ENCODE results near the gene MCTP1.

- TF ChIP-seq POLR2AphosphoS5 (IDR thresholded peaks at IDR 0.05; ENCODE audit: borderline replicate concordance, low read depth, low read length) (no peak), EZH2 (IDR thresholded peaks at IDR 0.05) (no peak), FOXP2 (optimal IDR thresholded peaks at IDR 0.05; ENCODE audit: control extremely low read depth, extremely low read length, insufficient read depth) (no peak)
These were observed 420.9 kb downstream of the MCTP1 start for GRCh38 chr5:94863951-94864350.
